Esophagus squamous epithelium (tissue), 4 donors: ENCODE measurements around the gene MAD2L2.

ENCODE experiments used
- POLR2A ChIP-seq, 4 donors: fragments of 450-650 bp; IDR thresholded peaks; one replicate each; pipeline ENCODE4 v1.6.1; 2017; ENCODE audit warnings: antibody characterized with exemption in 4 of 4, mild to moderate bottlenecking in 4 of 4, moderate library complexity in 3 of 4
- TF ChIP-seq, protein P1 (sequence below), 6 experiments: fragments of 450-650 bp in 4 of 6; fragments of 200-600 bp in 2 of 6; sonication (generic) in 2 of 6; IDR thresholded peaks; one replicate each; pipeline ENCODE4 v1.5.1; 2016 to 2019; ENCODE audit warnings: antibody characterized with exemption in 6 of 6, mild to moderate bottlenecking in 4 of 6, moderate library complexity in 4 of 6

DNA sequence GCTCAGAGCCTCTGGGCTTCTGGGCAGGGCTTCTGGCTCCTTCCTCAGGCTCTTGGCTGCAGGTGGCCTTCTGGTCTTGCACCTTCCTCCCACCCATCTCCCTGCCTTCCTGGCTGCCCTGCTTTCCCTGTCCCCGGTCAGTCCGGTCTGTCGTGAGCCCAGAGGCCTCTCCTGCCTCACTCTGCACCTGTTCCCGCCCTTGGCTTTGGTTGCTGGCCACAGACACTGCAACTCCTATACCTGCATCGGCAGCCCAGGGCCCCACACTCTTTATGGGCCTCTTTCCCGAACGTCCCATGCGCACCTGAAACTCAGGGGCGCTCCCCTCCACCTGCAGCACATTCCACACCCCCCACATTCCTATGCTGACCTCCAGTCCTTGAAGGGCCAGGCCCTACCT is 34.6 kb downstream of the MAD2L2 start:
- no peak for TF ChIP-seq POLR2A (IDR thresholded peaks at IDR 0.05)
- TF ChIP-seq, protein P1, sequence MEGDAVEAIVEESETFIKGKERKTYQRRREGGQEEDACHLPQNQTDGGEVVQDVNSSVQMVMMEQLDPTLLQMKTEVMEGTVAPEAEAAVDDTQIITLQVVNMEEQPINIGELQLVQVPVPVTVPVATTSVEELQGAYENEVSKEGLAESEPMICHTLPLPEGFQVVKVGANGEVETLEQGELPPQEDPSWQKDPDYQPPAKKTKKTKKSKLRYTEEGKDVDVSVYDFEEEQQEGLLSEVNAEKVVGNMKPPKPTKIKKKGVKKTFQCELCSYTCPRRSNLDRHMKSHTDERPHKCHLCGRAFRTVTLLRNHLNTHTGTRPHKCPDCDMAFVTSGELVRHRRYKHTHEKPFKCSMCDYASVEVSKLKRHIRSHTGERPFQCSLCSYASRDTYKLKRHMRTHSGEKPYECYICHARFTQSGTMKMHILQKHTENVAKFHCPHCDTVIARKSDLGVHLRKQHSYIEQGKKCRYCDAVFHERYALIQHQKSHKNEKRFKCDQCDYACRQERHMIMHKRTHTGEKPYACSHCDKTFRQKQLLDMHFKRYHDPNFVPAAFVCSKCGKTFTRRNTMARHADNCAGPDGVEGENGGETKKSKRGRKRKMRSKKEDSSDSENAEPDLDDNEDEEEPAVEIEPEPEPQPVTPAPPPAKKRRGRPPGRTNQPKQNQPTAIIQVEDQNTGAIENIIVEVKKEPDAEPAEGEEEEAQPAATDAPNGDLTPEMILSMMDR (IDR thresholded peaks at IDR 0.05): no peak
